Left ventricle myocardium inferior (tissue), 1 donor: ENCODE measurements around the gene PTGER1. TPM values are rescaled to one million over a fixed set of nuclear protein-coding genes. Genes with fewer than 3 reads are reported as not detected.

Experiments used
- DNase-seq: peaks from one replicate; pipeline ENCODE4 v3.0.0-alpha.2; 2020
- H3K27ac ChIP-seq: fragments of 200-600 bp; replicated peaks from 2 replicates; pipeline ENCODE4 v1.8.0; 2021
- H3K27me3 ChIP-seq: fragments of 200-600 bp; 2 replicates; pipeline ENCODE4 v1.8.0; 2021; ENCODE audit warnings: low read depth
- H3K36me3 ChIP-seq: fragments of 200-600 bp; 2 replicates; pipeline ENCODE4 v1.8.0; 2021
- H3K4me1 ChIP-seq: fragments of 200-600 bp; 2 replicates; pipeline ENCODE4 v1.8.0; 2021
- H3K4me3 ChIP-seq: fragments of 200-600 bp; 2 replicates; pipeline ENCODE4 v1.8.0; 2021; ENCODE audit warnings: mild to moderate bottlenecking, moderate library complexity
- H3K9me3 ChIP-seq: fragments of 200-600 bp; replicated peaks from 2 replicates; pipeline ENCODE4 v1.8.0; 2021
- intact Hi-C: fragments of 100-400 bp; cut with micrococcal nuclease; formaldehyde crosslinking; loops from one replicate; pipeline ENCODE4 v1.11.0; 2022
- total RNA-seq: library from RNA; stranded (reverse); fragmentation: NEBNext Ultra II Directional; extraction: Animal tissue kit (Norgen Biotek cat#: 25700); gene quantifications from one replicate; pipeline ENCODE4 v1.2.1, GENCODE V29; 2021
- TF ChIP-seq, protein P1 (sequence below): fragments of 200-600 bp; IDR thresholded peaks from 2 replicates; pipeline ENCODE4 v1.8.0; 2021; ENCODE audit warnings: antibody characterized with exemption, mild to moderate bottlenecking, borderline replicate concordance
- donor health status: DM: no; HTN: yes; CAD: no; lungs with severe emphysema.

Gene PTGER1
- total RNA-seq, 1 donor from 2014 or later: not detected

DNA sequence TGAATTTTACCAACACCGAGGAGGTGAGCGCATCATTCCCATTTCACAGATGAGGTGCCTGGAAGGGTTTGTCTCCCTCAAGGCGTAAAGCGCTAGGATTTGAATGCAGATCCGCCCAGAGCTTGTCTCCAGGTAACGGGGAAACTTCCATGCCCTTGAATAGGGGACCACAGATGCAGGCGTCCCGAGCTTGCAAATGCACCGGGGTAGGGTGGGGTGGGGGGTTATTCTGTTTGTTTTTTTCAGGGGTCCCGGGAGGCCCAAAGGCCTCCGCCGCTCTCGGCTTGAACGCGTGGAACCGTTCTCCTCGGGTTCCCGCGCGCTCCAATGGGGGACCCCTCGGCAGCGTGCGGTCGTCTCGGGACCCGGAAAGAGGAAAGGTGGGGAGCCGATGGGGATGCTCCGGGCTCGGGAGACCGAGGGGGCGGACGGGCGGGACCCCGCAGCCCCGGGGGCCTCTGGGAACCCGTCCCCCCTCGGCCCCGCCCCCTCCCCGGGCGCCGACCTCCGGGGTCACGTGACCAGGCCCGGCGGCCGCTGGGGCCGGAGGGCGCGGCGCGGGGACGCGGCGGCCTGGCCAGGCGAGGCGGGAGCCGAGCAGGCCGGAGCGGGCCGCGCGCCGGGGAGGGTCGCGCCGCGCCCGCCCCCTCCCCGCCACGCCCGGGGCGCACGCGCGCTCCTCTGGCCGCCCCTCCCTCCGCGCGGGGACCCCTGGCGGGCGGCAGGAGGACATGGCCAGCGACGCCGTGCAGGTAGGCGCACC, 42.2 kb downstream of the PTGER1 start, which contains the start of gene PKN1:
Gene PKN1, plus strand, starts transcription at position 516 of the 763 bp plus-strand sequence. Its CDS starts 216 bp downstream, at position 732.
- Histone ChIP-seq H3K27me3 (no peaks in the 10 kb centered on the region), H3K4me1 (peaks cover 59% of the 10 kb centered on the region), H3K36me3 (no peaks in the 10 kb centered on the region), H3K4me3 (peak within 1 kb of the TSS; percentile 93), H3K27ac (peak within 1 kb of the TSS; percentile 97), H3K9me3 (no peaks in the 10 kb centered on the region)
- intact Hi-C loops: no loop called here
- DNase-seq: peak; percentile 76
- TF ChIP-seq, protein P1, sequence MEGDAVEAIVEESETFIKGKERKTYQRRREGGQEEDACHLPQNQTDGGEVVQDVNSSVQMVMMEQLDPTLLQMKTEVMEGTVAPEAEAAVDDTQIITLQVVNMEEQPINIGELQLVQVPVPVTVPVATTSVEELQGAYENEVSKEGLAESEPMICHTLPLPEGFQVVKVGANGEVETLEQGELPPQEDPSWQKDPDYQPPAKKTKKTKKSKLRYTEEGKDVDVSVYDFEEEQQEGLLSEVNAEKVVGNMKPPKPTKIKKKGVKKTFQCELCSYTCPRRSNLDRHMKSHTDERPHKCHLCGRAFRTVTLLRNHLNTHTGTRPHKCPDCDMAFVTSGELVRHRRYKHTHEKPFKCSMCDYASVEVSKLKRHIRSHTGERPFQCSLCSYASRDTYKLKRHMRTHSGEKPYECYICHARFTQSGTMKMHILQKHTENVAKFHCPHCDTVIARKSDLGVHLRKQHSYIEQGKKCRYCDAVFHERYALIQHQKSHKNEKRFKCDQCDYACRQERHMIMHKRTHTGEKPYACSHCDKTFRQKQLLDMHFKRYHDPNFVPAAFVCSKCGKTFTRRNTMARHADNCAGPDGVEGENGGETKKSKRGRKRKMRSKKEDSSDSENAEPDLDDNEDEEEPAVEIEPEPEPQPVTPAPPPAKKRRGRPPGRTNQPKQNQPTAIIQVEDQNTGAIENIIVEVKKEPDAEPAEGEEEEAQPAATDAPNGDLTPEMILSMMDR: no peak

DNA sequence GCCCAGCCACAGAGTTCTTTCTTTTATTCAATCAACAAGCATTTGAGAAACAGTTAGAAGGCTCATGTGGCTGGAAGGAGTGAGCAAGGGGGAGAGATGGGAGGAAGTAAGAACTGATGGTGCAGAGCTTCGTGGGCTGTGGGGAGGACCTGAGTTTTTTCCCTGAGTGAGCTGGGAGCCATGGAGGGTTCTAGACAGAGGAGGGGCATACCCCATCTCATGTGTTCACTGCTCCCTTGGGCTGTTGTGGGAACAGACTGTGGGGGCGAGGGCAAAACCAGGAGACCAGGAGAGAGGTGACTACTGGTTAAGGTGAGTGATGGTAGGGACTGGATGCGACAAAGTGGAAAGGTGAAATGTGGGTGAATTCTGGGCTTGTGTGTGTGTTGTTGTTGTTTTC, 44.4 kb downstream of the PTGER1 start:
- TF ChIP-seq, protein P1: no peak
- H3K4me1 ChIP-seq: peaks cover 36% of the 10 kb centered on the region
- H3K36me3 ChIP-seq: no peaks in the 10 kb centered on the region
- no peaks in the 10 kb centered on the region for H3K27me3 ChIP-seq
- DNase-seq: no peak
- no peak overlapping the region for H3K4me3 ChIP-seq
- H3K27ac ChIP-seq: no peak overlapping the region
- H3K9me3 ChIP-seq: no peaks in the 10 kb centered on the region
- intact Hi-C loops: no loop called here

- Histone ChIP-seq H3K27ac (no peak overlapping the region), H3K36me3 (no peaks in the 10 kb centered on the region), H3K27me3 (no peaks in the 10 kb centered on the region), H3K4me3 (no peak overlapping the region), H3K4me1 (peaks cover 19% of the 10 kb centered on the region), H3K9me3 (no peaks in the 10 kb centered on the region)
- TF ChIP-seq, protein P1: no peak
- intact Hi-C loops: no loop called here
- DNase-seq: no peak
Measured at GRCh38 chr19:14428882-14429416, 46.2 kb downstream of the PTGER1 start.

- no peak overlapping the region for H3K4me3 ChIP-seq
- DNase-seq: no peak
- no peak overlapping the region for H3K27ac ChIP-seq
- intact Hi-C loops: no loop called here
- H3K4me1 ChIP-seq: peaks cover 8% of the 10 kb centered on the region
- no peaks in the 10 kb centered on the region for H3K9me3 ChIP-seq
- no peaks in the 10 kb centered on the region for H3K27me3 ChIP-seq
- TF ChIP-seq, protein P1: no peak
- no peaks in the 10 kb centered on the region for H3K36me3 ChIP-seq
Measured at GRCh38 chr19:14427461-14427860, 47.7 kb downstream of the PTGER1 start.

GRCh38 chr19:14425696-14426138, 49.4 kb downstream of the PTGER1 start:
- H3K9me3 ChIP-seq: no peaks in the 10 kb centered on the region
- no peak overlapping the region for H3K27ac ChIP-seq
- TF ChIP-seq, protein P1: no peak
- H3K4me1 ChIP-seq: no peaks in the 10 kb centered on the region
- H3K4me3 ChIP-seq: no peak overlapping the region
- no peaks in the 10 kb centered on the region for H3K27me3 ChIP-seq
- no peaks in the 10 kb centered on the region for H3K36me3 ChIP-seq
- intact Hi-C loops: no loop called here
- no peak for DNase-seq

Other genes starting within 250 kb of the PTGER1 start
- gene ADGRE5, start 93.9 kb downstream of the PTGER1 start, total RNA-seq: 32.7 TPM
- 33.4 TPM for gene DDX39A, start 56.0 kb downstream of the PTGER1 start, total RNA-seq
- 129 TPM for gene PKN1, start 42.0 kb downstream of the PTGER1 start, total RNA-seq
- gene GIPC1, start 20.8 kb upstream of the PTGER1 start, total RNA-seq: 45.5 TPM
- 48.7 TPM for gene DNAJB1, start 43.0 kb upstream of the PTGER1 start, total RNA-seq
- 69.3 TPM for gene TECR, start 54.2 kb upstream of the PTGER1 start, total RNA-seq
- gene NDUFB7, start 96.7 kb upstream of the PTGER1 start, total RNA-seq: 501 TPM
- not detected for gene CLEC17A, start 107.7 kb upstream of the PTGER1 start, total RNA-seq
- not detected for gene ADGRE3, start 199.5 kb upstream of the PTGER1 start, total RNA-seq
- 6.5 TPM for gene ZNF333, start 214.7 kb upstream of the PTGER1 start, total RNA-seq